ENCODE measurements around the gene MORN3. TPM values are rescaled to one million over a fixed set of nuclear protein-coding genes. Genes with fewer than 3 reads are reported as not detected.

MORN3 gene
- polyA plus RNA-seq, 1 donor from 2014 or later = 3.4 TPM

DNA sequence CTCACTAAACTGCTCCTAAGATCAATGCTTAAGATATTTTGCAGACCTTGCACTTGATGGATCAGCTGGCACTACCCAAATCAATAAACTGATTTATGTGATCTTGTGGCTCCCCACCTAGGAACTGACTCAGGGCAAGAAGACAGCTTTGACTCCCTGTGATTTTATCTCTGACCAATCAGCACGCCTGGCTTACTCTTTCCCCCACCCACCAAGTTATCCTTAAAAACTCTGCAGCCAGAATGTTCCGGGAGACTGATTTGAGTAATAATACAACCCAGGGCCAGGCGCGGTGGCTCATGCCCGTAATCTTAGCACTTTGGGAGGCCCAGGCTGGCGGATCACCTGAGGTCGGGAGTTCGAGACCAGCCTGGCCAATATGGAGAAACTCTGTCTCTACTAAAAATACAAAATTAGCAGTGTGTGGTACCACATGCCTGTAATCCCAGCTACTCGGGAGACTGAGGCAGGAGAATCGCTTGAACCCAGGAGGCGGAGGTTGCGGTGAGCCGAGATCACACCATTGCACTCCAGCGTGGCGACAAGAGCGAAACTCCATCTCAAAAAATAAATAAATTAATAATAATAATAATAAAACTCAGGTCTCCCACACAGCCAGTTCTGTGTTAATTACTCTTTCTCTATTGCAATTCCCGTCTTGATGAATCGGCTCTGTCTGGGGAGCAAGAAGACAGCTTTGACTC, 12.0 kb downstream of the MORN3 start:
- H3K9me2 ChIP-seq (ENCODE audit: insufficient read depth, low read length) = no peaks in the 10 kb centered on the region
- no peak for TF ChIP-seq SMC3 (conservative IDR thresholded peaks at IDR 0.05; ENCODE audit: poor library complexity)
- TF ChIP-seq REST (IDR thresholded peaks at IDR 0.05; ENCODE audit: borderline replicate concordance) = no peak
- no peak for TF ChIP-seq EP300 (conservative IDR thresholded peaks at IDR 0.05; ENCODE audit: poor library complexity, severe bottlenecking)
- TF ChIP-seq EZH2 (IDR thresholded peaks at IDR 0.05; ENCODE audit: borderline replicate concordance, insufficient read depth, low read length, poor library complexity, severe bottlenecking) = no peak
- TF ChIP-seq MXI1 (conservative IDR thresholded peaks at IDR 0.05; ENCODE audit: poor library complexity, severe bottlenecking) = no peak
- TF ChIP-seq TAF1 (IDR thresholded peaks at IDR 0.05; ENCODE audit: low read depth) = no peak
- TF ChIP-seq, protein P1, sequence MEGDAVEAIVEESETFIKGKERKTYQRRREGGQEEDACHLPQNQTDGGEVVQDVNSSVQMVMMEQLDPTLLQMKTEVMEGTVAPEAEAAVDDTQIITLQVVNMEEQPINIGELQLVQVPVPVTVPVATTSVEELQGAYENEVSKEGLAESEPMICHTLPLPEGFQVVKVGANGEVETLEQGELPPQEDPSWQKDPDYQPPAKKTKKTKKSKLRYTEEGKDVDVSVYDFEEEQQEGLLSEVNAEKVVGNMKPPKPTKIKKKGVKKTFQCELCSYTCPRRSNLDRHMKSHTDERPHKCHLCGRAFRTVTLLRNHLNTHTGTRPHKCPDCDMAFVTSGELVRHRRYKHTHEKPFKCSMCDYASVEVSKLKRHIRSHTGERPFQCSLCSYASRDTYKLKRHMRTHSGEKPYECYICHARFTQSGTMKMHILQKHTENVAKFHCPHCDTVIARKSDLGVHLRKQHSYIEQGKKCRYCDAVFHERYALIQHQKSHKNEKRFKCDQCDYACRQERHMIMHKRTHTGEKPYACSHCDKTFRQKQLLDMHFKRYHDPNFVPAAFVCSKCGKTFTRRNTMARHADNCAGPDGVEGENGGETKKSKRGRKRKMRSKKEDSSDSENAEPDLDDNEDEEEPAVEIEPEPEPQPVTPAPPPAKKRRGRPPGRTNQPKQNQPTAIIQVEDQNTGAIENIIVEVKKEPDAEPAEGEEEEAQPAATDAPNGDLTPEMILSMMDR (IDR thresholded peaks at IDR 0.05; ENCODE audit: poor library complexity, severe bottlenecking) = no peak
- TF ChIP-seq POLR2AphosphoS5 (IDR thresholded peaks at IDR 0.05) = no peak
- no peak for TF ChIP-seq RAD21 (conservative IDR thresholded peaks at IDR 0.05)
- no peak overlapping the region for H3K4me2 ChIP-seq (ENCODE audit: low read length)
- H3K4me3 ChIP-seq (ENCODE audit: low read length) = no peak overlapping the region
- H4K20me1 ChIP-seq (ENCODE audit: insufficient read depth) = no peaks in the 10 kb centered on the region
- no peak overlapping the region for H3K27ac ChIP-seq (ENCODE audit: low read length)
- no peaks in the 10 kb centered on the region for H3K27me3 ChIP-seq (ENCODE audit: insufficient read depth, low read depth, low read length)
- H2AFZ ChIP-seq (ENCODE audit: low read depth, low read length) = no peak overlapping the region
- H3K9ac ChIP-seq (ENCODE audit: low read length) = no peak overlapping the region
- H3K79me2 ChIP-seq (replicated peaks; ENCODE audit: insufficient read depth, low read length) = no peaks in the 10 kb centered on the region
- no peaks in the 10 kb centered on the region for H3K36me3 ChIP-seq (ENCODE audit: insufficient read depth, low read length)
- H3F3A ChIP-seq (ENCODE audit: insufficient read depth, low read length, poor library complexity, severe bottlenecking) = no peaks in the 10 kb centered on the region
- no peaks in the 10 kb centered on the region for H3K9me3 ChIP-seq (ENCODE audit: low read length)

GRCh38 chr12:121656122-121656521, 13.3 kb downstream of the MORN3 start:
- H4K20me1 ChIP-seq (ENCODE audit: insufficient read depth) = no peaks in the 10 kb centered on the region
- H3F3A ChIP-seq (ENCODE audit: insufficient read depth, low read length, poor library complexity, severe bottlenecking) = no peaks in the 10 kb centered on the region
- no peak overlapping the region for H2AFZ ChIP-seq (ENCODE audit: low read depth, low read length)
- H3K79me2 ChIP-seq (replicated peaks; ENCODE audit: insufficient read depth, low read length) = no peaks in the 10 kb centered on the region
- no peaks in the 10 kb centered on the region for H3K36me3 ChIP-seq (ENCODE audit: insufficient read depth, low read length)
- H3K4me2 ChIP-seq (ENCODE audit: low read length) = no peak overlapping the region
- TF ChIP-seq, protein P1 (IDR thresholded peaks at IDR 0.05; ENCODE audit: poor library complexity, severe bottlenecking) = no peak
- TF ChIP-seq POLR2AphosphoS5 (IDR thresholded peaks at IDR 0.05) = no peak
- TF ChIP-seq TAF1 (IDR thresholded peaks at IDR 0.05; ENCODE audit: low read depth) = no peak
- TF ChIP-seq REST (IDR thresholded peaks at IDR 0.05; ENCODE audit: borderline replicate concordance) = no peak
- no peak for TF ChIP-seq EP300 (conservative IDR thresholded peaks at IDR 0.05; ENCODE audit: poor library complexity, severe bottlenecking)
- TF ChIP-seq SMC3 (conservative IDR thresholded peaks at IDR 0.05; ENCODE audit: poor library complexity) = no peak
- no peak for TF ChIP-seq RAD21 (conservative IDR thresholded peaks at IDR 0.05)
- TF ChIP-seq EZH2 (IDR thresholded peaks at IDR 0.05; ENCODE audit: borderline replicate concordance, insufficient read depth, low read length, poor library complexity, severe bottlenecking) = no peak
- TF ChIP-seq MXI1 (conservative IDR thresholded peaks at IDR 0.05; ENCODE audit: poor library complexity, severe bottlenecking) = no peak
- no peak overlapping the region for H3K9ac ChIP-seq (ENCODE audit: low read length)
- no peak overlapping the region for H3K4me3 ChIP-seq (ENCODE audit: low read length)
- no peaks in the 10 kb centered on the region for H3K9me2 ChIP-seq (ENCODE audit: insufficient read depth, low read length)
- H3K27me3 ChIP-seq (ENCODE audit: insufficient read depth, low read depth, low read length) = no peaks in the 10 kb centered on the region
- no peaks in the 10 kb centered on the region for H3K9me3 ChIP-seq (ENCODE audit: low read length)
- H3K27ac ChIP-seq (ENCODE audit: low read length) = no peak overlapping the region
